HEK293 (cell line): Measurements from ENCODE around the gene FLVCR1.

Experiments used
- CTCF ChIP-seq: fragments of 450-650 bp; formaldehyde crosslinking; IDR thresholded peaks from 2 replicates; pipeline ENCODE4 v1.5.1; 2016; ENCODE audit warnings: missing biosample characterization, missing genetic modification characterization
- ELK4 ChIP-seq: IDR thresholded peaks from 2 replicates; pipeline ENCODE4 v1.6.1; 2011; ENCODE audit warnings: mild to moderate bottlenecking, low read depth, low read length, borderline replicate concordance
- HOXA7 ChIP-seq: sonication (generic); formaldehyde crosslinking; IDR thresholded peaks from 2 replicates; pipeline ENCODE4 v1.8.1; 2022; ENCODE audit warnings: missing genetic modification reagents, borderline replicate concordance
- REST ChIP-seq: fragments of 450-650 bp; formaldehyde crosslinking; IDR thresholded peaks from 2 replicates; pipeline ENCODE4 v1.5.1; 2016; ENCODE audit warnings: missing biosample characterization, missing genetic modification characterization
- ZNF24 ChIP-seq: fragments of 450-650 bp; formaldehyde crosslinking; IDR thresholded peaks from 2 replicates; pipeline ENCODE4 v1.5.1; 2016; ENCODE audit warnings: missing biosample characterization, missing genetic modification characterization
- ZNF354C ChIP-seq: fragments of 450-650 bp; formaldehyde crosslinking; IDR thresholded peaks from 2 replicates; pipeline ENCODE4 v1.5.1; 2016; ENCODE audit warnings: missing biosample characterization, missing genetic modification characterization, low read depth, borderline replicate concordance

- TF ChIP-seq CTCF (tag by site-specific recombination) = no peak
- no peak for TF ChIP-seq ZNF354C
- no peak for TF ChIP-seq HOXA7 (CRISPR knock-in tag)
- TF ChIP-seq REST (tag by site-specific recombination) = no peak
- TF ChIP-seq ELK4 = no peak
- TF ChIP-seq ZNF24 = no peak
These were observed 13.9 kb downstream of the FLVCR1 start for GRCh38 chr1:212871976-212872375.
